Hematopoietic multipotent progenitor cell treated with erythropoietin and hydrocortisone succinate and interleukin-3 and kit ligand, for 4 days (in vitro differentiated cells): Measurements from ENCODE around the gene TBC1D10A.

Experiments used
- DNase-seq: peaks from one replicate; pipeline ENCODE4 v3.0.0-alpha.2; 2015

Gene TBC1D10A

DNA sequence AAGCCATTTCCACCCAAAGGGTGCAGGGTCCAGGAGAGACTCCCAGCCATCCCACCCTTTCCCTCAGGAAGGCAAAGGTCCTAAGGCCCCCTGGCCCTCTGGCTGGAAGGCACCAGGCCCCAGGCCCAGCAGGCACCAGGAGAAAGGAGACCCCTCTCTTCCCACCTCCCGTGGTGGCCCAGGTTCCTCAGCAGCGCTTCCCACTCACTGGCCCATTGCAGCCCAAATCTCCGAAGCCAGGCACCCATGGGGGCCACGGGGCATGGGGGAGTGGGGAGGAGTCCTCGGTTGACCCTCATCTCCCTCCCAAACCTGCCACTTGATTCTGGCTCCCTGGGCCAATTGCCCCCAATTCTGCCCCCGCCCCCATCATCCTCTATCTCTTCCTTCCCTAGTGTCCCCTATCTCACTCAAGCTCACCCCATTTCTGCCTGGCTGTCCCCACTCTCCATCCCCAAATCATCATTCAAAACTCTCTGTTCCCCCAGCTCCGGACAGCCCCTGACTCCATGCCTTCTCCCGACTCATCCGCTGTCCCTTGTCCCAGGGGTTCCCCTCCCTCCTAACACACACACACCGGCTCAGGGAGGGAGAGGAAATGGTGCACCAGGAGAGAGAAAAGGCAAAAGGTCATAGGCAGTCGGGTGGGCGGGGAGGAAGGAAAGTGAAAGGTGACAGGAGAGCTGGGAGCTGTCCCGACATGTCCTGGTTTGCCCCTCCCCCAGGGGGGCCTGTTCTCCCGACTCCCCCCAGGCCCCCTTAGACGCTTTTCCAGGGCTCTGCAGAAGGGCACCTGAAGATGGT lies 81.4 kb downstream of the TBC1D10A start:
- no peak for DNase-seq

- no peak for DNase-seq
Measured at GRCh38 chr22:30244641-30245040, 82.1 kb downstream of the TBC1D10A start.

GRCh38 chr22:30244066-30244465 lies 82.7 kb downstream of the TBC1D10A start:
- no peak for DNase-seq

DNA sequence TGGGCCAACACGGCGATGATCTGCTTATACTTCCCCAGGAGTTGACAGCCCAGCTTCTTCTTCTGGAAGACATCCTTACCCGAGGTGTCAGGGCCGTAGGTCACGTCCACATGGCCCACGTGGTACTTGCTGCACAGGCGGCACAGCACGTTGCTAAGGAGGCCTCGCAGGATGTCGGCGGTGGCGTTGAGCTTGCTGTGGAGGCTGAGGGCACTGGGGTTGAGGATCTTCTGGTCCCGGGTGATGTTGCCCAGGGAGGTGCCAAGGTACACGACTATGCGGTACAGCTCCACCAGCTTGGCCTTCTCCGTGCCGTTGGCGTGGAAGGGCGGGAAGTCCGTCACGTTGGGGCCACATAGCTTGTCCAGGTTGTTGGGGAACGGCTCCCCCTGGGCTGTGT lies 83.1 kb downstream of the TBC1D10A start:
- DNase-seq: no peak
